Measurements from ENCODE around the gene CH25H. TPM values are rescaled to one million over a fixed set of nuclear protein-coding genes. Genes with fewer than 3 reads are reported as not detected.
"Not testable (repeated sequence)": the region's sequence is repeated elsewhere in the genome, so short reads cannot be mapped to it uniquely, and the experiment has no call there.

Gene CH25H
- total RNA-seq, 2 donors from 2014 or later, result 2.7 to 5.6 TPM

DNA sequence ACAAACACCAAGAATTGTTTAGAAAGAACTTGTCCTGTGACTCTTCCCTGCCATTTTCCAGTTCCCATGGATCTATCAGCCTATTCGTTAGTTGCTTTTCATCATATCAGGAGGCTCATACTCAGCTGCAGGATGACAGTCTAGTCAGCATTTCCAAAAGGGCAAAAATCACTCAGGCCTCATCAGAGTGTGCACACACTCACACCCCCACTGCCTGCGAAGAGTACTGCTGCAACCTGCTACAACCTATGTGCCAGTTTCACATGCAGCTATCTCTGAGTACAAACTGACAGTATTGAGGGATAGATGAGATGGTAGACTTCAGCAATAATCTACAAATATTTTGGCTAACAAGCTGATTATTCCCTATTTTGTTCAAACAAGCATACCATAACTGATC is 24.2 kb downstream of the CH25H start:
- no peak overlapping the region for H3K27ac ChIP-seq
- no peak overlapping the region for H3K4me3 ChIP-seq
- DNase-seq (ENCODE audit: low spot score), result no peak
- peaks cover 0 to 4% of the 10 kb centered on the region in 2 donors for H3K4me1 ChIP-seq (ENCODE audit: control insufficient read depth in 1 of 2, low read depth in 2 of 2)
- no peak for ATAC-seq (ENCODE audit: insufficient number of reproducible peaks, low FRiP score, low read depth)
- no peaks in the 10 kb centered on the region for H3K9me3 ChIP-seq
- no peaks in the 10 kb centered on the region for H3K36me3 ChIP-seq
- H3K27me3 ChIP-seq (replicated peaks; ENCODE audit: insufficient read depth), result no peaks in the 10 kb centered on the region
- TF ChIP-seq, protein P1, sequence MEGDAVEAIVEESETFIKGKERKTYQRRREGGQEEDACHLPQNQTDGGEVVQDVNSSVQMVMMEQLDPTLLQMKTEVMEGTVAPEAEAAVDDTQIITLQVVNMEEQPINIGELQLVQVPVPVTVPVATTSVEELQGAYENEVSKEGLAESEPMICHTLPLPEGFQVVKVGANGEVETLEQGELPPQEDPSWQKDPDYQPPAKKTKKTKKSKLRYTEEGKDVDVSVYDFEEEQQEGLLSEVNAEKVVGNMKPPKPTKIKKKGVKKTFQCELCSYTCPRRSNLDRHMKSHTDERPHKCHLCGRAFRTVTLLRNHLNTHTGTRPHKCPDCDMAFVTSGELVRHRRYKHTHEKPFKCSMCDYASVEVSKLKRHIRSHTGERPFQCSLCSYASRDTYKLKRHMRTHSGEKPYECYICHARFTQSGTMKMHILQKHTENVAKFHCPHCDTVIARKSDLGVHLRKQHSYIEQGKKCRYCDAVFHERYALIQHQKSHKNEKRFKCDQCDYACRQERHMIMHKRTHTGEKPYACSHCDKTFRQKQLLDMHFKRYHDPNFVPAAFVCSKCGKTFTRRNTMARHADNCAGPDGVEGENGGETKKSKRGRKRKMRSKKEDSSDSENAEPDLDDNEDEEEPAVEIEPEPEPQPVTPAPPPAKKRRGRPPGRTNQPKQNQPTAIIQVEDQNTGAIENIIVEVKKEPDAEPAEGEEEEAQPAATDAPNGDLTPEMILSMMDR (IDR thresholded peaks at IDR 0.05), result no peak

DNA sequence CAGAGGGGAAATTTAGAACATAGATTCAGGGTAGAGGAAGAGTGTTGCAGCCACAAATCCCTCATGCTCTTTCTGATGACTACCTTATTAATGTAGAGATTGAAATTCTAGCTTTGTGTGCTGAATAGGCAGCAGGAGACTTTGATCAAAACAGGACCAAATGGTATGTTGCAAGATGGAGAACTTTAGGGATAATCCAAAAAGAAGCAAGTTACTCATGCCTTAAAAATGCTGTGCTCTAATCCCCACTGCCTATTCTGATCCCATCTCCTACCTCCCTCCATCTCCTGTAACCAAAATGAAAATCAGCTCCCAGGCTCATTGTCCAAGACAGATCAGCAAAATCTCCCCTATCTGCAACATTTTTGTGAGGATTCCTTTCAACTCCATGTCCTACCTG is 31.3 kb downstream of the CH25H start:
- ATAC-seq (ENCODE audit: insufficient number of reproducible peaks, low FRiP score, low read depth) (no peak), DNase-seq (ENCODE audit: low spot score) (no peak)
- TF ChIP-seq, protein P1 (IDR thresholded peaks at IDR 0.05), result no peak
- Histone ChIP-seq H3K4me3 (no peak overlapping the region), H3K9me3 (no peaks in the 10 kb centered on the region), H3K4me1 (ENCODE audit: control insufficient read depth in 1 of 2, low read depth in 2 of 2) (no peaks in the 10 kb centered on the region), H3K36me3 (no peaks in the 10 kb centered on the region), H3K27me3 (replicated peaks; ENCODE audit: insufficient read depth) (no peaks in the 10 kb centered on the region), H3K27ac (no peak overlapping the region)

DNA sequence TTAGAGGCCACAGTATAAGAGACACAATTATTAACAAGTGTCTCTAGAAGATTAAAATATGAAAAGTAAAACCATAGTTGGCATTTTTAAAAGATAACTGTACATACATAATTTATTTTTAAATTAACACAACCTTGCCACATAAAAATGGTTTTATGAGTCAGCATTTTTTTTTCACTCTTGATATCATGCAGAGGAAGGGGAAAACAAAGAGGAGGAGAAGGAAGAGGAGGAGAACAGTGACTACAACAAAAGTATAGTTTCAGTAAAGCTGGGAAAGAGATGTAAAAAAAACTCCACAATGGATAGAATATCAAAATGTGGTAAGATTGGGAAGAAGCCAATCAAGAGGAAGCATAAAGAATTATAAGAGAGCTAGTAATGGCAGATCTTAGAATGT is 34.0 kb downstream of the CH25H start:
- H3K36me3 ChIP-seq, result no peaks in the 10 kb centered on the region
- no peak for DNase-seq (ENCODE audit: low spot score)
- no peak overlapping the region for H3K4me3 ChIP-seq
- ATAC-seq (ENCODE audit: insufficient number of reproducible peaks, low FRiP score, low read depth), result no peak
- no peaks in the 10 kb centered on the region for H3K27me3 ChIP-seq (replicated peaks; ENCODE audit: insufficient read depth)
- H3K4me1 ChIP-seq (ENCODE audit: control insufficient read depth in 1 of 2, low read depth in 2 of 2), result no peaks in the 10 kb centered on the region
- TF ChIP-seq, protein P1 (IDR thresholded peaks at IDR 0.05), result no peak
- no peak overlapping the region for H3K27ac ChIP-seq
- H3K9me3 ChIP-seq, result no peaks in the 10 kb centered on the region

DNA sequence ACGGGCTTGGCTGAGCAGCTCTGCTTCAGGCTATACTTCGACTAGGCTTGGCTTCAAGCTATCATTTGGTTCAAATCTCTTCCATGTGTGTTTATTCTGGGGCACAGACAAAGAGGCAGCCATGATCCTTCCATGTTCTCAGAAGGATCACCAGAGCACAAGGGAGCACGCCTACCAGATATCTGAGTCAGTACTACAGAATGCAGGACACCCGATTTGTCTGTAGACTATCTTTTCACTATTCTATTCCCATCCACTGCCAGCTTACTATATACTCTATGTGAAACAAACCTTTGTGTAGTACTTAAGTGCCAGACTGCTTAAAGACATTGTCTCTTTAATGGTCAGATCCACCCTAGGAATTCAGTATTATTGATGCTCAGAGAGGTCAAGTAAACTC is 35.1 kb downstream of the CH25H start:
- Histone ChIP-seq H3K27ac (no peak overlapping the region), H3K9me3 (no peaks in the 10 kb centered on the region), H3K4me3 (no peak overlapping the region), H3K36me3 (no peaks in the 10 kb centered on the region), H3K27me3 (replicated peaks; ENCODE audit: insufficient read depth) (no peaks in the 10 kb centered on the region), H3K4me1 (ENCODE audit: control insufficient read depth in 1 of 2, low read depth in 2 of 2) (no peaks in the 10 kb centered on the region)
- TF ChIP-seq, protein P1 (IDR thresholded peaks at IDR 0.05), result no peak
- ATAC-seq (ENCODE audit: insufficient number of reproducible peaks, low FRiP score, low read depth), result no peak
- no peak for DNase-seq (ENCODE audit: low spot score)

DNA sequence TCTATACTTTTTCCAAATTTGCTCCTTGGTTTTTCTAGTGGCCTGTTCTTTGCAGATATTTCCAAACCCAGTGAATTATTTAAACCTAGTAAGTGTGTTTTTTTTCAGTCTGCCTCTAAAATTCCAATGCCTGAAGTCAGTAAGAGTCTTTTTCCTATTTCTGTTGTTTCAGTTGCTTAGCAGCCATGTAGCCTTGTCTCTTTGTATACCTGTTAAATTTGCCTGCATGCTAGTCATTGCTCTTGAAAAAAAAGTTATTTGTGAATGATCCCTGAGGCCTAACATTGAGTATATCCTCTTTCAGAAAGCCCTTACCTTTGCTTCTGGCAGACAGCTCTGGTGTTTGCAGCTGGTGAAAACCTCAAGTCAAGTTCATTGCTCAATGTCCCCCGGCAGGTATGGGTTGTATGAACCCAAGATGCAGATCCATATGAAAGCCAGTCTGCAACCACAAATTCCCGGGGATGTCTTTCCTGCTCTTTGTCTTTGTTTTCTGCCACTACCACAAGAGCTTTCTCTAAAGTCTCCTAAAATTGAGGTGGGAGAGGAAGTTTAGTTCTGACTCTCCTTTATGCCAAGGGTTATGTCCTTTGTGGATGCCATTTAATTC is 35.7 kb downstream of the CH25H start:
- Histone ChIP-seq H3K27me3 (replicated peaks; ENCODE audit: insufficient read depth) (no peaks in the 10 kb centered on the region), H3K9me3 (no peaks in the 10 kb centered on the region), H3K27ac (no peak overlapping the region), H3K4me1 (ENCODE audit: control insufficient read depth in 1 of 2, low read depth in 2 of 2) (no peaks in the 10 kb centered on the region), H3K4me3 (no peak overlapping the region), H3K36me3 (no peaks in the 10 kb centered on the region)
- TF ChIP-seq, protein P1 (IDR thresholded peaks at IDR 0.05), result no peak
- ATAC-seq (ENCODE audit: insufficient number of reproducible peaks, low FRiP score, low read depth), result no peak
- DNase-seq (ENCODE audit: low spot score), result no peak

DNA sequence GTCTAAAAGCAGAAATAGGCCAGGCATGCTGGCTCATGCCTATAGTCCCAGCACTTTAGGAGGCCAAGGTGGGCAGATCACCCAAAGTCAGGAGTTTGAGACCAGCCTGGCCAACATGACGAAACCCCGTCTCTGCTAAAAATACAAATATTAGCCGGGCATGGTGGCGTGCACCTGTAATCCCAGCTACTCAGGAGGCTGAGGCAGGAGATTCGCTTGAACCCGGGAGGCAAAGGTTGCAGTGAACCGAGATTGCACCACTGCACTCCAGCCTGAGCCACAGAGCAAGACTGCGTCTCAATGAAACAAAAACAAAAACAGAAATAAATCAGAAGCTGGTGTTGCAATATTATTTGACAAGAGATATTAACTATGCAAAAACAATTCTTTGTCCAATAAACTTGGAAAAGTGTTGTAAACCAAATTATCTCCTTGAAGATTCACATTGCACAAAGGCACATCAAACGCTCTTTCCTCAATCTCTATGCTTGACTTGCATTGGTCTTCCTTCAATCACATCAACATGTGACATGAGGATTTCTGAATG is 38.7 kb downstream of the CH25H start:
- not testable (repeated sequence) for H3K27me3 ChIP-seq (replicated peaks; ENCODE audit: insufficient read depth); ATAC-seq (ENCODE audit: insufficient number of reproducible peaks, low FRiP score, low read depth)

More for the DNA sequence above, 38.7 kb downstream of the CH25H start:
- not testable (repeated sequence) for H3K4me3 ChIP-seq; H3K9me3 ChIP-seq; H3K27ac ChIP-seq; H3K36me3 ChIP-seq; DNase-seq (ENCODE audit: low spot score); H3K4me1 ChIP-seq (ENCODE audit: control insufficient read depth in 1 of 2, low read depth in 2 of 2)
